AG08396 (cell line): ENCODE data around the gene CMTR1.
"Not testable (repeated sequence)": the region's sequence is repeated elsewhere in the genome, so short reads cannot be mapped to it uniquely, and the experiment has no call there.

Experiments
- DNase-seq: peaks from one replicate; pipeline ENCODE4 v3.0.0; 2012; ENCODE audit warnings: low spot score, mixed read lengths

Gene CMTR1

GRCh38 chr6:37435816-37436215 lies 2.8 kb downstream of the CMTR1 start:
- DNase-seq, result no peak

DNA sequence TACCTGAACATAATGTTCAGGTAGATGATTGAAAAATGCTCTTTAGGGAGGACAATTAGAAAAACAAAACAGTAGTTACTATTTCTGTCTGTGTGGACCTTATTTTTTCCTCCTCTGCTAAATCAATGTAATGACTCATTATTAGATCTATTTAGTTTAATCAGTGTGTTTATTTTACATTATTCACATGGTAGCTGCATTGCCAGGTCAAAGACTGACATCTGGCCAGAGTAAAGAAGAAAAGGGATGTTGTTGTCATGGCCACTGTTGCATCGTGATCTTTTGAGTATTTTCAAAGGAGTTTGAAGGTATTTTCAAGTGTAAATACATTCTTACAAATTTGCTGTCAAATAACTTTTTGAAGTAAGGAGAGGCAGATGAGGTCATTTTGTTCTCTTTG lies 5.9 kb downstream of the CMTR1 start:
- no peak for DNase-seq

DNA sequence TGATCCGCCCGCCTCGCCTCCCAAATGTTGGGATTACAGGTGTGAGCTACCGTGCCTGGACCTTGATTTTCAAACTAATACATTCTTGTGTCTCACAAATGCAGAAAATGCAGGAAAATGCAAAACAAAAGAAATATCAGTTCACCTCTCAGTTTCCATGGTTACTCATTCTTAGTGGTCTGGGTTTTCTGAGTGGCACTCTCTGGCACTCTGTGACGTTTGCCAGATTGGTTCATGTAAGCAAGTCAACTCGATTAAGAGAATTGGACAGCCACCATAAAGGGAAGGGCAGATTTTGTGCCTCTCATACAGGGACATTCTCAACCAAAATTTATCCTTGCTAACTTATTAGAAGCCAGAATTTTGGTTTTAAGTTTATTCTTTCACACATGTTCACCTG lies 8.6 kb downstream of the CMTR1 start:
- no peak for DNase-seq

- no peak for DNase-seq
Measured at GRCh38 chr6:37442416-37443215, 9.6 kb downstream of the CMTR1 start.

DNA sequence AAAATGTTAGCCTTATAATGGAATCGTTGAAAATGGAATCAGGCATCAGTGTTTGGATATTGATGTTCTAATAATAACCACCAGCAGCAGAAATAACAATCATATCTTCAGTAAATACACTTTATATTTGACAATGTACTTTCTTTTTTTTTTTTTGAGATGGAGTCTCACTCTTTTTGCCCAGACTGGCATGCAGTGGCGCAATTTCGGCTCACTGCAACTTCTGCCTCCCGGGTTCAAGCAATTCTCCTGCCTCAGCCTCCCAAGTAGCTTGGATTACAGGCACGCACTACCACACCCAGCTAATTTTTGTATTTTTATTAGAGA lies 10.2 kb downstream of the CMTR1 start:
- DNase-seq, result not testable (repeated sequence)

- no peak for DNase-seq
Measured at GRCh38 chr6:37449984-37450383, 17.0 kb downstream of the CMTR1 start.

- DNase-seq, result no peak
Measured at GRCh38 chr6:37451441-37452193, 18.6 kb downstream of the CMTR1 start.

- no peak for DNase-seq
Measured at GRCh38 chr6:37452522-37452921, 19.5 kb downstream of the CMTR1 start.

GRCh38 chr6:37454420-37455140 lies 21.6 kb downstream of the CMTR1 start:
- DNase-seq, result no peak

GRCh38 chr6:37456126-37456525 lies 23.1 kb downstream of the CMTR1 start:
- DNase-seq, result peak; percentile 75

DNA sequence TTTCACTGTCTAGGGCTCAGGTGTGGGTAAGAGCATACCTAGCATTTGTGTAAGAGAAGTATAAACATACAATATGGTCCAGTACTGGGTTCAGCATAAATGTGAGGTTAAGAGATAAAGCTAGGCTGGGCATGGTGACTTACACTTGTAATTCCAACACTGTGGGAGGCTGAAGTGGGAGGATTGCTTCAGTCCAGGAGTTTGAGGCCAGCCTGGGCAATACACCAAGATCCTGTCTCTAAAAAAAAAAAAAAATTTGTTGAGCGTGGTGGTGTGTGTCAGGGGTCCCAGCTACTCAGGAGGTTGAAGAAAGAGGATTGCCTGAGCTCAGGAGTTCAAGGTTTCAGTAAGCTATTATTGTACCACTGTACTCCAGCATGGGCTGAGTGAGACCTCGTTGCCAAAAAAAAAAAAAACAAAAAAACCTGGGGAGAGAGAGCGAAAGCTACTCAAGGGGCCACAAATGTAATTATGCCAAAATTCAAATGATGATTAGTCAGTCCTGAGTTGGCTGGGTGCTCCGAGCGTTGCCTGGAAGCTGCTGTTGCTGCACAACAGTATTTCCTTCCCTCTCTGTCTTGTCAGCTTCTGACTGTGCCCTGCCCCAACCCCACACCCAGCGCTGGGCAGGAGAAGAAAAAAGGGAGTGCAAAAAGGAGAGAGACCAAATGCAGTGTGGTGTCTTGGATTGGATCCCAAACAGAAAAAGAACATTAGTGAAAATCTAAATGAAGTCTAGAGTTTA lies 24.0 kb downstream of the CMTR1 start:
- DNase-seq, result peak; percentile 84

- no peak for DNase-seq
Measured at GRCh38 chr6:37459981-37460800, 27.2 kb downstream of the CMTR1 start.

GRCh38 chr6:37460805-37461204 lies 27.8 kb downstream of the CMTR1 start:
- no peak for DNase-seq

DNA sequence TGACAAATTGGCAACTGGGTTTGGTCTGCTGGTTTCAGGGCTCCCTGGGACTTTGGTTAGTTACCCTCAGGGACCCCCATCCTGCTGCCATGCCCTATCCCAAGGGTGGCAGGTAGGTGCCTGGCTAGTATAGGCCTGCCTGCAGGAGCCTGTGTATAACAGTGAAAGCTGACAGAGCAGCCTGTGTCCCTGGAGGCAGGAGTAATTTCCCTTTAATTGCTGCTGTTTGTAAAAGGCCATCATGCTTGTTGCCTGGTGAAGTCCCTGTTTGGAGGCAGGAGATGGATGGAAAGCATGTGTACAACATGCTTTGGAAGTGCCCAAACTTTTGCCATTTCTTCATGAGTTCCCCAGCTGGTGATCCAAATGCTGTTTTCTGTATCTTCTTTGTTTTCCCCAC lies 30.1 kb downstream of the CMTR1 start:
- no peak for DNase-seq

GRCh38 chr6:37467718-37468117 lies 34.7 kb downstream of the CMTR1 start:
- no peak for DNase-seq

DNA sequence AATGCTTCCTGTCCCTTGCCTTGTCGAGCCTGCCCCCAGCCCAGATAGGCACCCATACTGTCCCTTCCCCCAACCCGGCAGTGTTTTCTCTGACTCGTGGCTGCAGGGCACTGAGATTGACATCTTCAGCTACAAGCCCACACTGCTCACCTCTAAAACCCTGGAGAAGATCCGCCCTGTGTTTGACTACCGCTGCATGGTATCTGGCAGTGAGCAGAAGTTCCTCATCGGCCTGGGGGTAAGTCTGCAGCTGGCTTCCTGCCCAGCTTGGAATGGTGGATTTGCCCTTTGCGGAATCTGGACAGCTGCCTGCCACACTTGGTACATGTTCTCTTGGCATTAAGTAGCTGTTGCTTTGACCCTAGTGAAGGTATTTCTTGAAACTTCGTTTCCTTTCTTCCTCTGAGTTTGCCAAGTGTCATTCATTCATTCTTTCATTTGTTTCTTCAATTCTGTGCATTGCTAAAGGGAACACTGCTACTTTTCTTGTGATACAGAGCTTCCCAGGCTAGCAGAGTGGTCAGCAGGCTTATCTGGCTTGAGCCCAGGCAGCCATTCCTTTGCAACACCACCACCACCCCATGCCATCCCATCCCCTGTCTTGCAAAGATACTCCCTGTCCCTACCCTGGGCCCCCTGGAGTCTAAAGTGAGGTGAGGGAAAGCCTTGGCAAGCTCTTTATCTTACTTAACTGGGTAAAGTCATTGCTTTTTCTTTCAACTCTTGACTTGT lies 40.5 kb downstream of the CMTR1 start:
- DNase-seq, result no peak

GRCh38 chr6:37474316-37474715 lies 41.3 kb downstream of the CMTR1 start:
- no peak for DNase-seq

DNA sequence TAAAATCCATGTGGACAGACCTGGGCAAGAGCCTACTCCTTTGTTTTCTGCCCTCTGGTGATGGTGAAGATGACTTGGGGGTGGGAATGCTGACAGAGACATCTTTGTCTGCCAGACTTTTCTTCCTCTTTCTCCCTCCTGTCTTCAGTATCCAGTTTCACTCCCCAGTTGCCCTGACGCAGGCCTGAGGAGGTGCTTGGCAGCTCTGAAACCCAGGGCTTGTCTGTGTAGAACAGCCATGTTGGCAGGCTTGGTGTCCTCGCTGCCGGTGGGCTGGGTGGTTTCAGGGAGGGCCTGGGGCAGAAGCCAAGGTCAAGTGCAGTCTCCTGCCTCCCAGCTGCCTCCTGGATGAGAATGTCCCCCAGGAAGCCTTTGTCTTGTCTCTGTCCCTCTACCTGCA lies 44.2 kb downstream of the CMTR1 start:
- DNase-seq, result no peak

DNA sequence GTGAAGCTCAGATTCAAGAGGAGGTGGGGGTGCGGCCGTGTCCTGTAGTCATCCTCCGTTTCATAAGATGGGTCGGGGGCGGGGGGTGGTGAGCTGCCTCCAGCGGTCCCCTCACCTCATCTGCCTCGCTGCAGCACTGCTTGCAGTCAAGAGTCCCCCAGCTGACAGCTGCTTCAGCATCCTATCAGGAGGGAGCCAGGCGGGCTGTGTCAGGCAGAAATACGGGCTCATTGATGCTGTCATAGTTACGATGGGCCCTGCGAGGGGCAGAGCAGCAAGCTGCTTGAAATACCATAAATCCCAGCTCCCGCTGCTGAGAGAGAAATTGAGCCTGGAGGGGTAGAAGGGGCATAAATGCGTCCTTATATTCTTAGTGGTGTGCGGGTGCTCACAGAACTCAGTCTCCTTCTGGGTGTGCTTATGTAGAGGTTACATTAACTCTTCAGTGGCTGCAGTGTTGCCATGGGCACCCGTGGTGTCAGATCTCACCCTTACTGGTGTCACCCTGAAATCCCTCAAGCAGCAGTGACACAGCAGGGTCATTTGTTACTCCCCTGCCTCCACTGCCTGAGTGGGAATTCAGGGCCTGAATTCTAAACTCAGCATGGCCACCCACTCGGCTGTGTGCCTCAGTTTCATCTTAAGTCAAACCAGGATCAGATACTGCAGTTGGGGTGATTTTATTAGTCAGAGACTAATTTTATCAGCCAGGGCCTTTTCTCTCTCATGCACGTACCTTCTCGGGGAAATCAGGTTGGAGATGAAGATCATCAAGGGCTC lies 44.8 kb downstream of the CMTR1 start:
- DNase-seq, result no peak

- DNase-seq, result no peak
Measured at GRCh38 chr6:37478827-37479226, 45.8 kb downstream of the CMTR1 start.
